ENCODE measurements around the gene ING5. TPM values are rescaled to one million over a fixed set of nuclear protein-coding genes. Genes with fewer than 3 reads are reported as not detected.

ING5 gene
- total and polyA plus RNA-seq, 2 donors = 29.8 to 47.3 TPM

DNA sequence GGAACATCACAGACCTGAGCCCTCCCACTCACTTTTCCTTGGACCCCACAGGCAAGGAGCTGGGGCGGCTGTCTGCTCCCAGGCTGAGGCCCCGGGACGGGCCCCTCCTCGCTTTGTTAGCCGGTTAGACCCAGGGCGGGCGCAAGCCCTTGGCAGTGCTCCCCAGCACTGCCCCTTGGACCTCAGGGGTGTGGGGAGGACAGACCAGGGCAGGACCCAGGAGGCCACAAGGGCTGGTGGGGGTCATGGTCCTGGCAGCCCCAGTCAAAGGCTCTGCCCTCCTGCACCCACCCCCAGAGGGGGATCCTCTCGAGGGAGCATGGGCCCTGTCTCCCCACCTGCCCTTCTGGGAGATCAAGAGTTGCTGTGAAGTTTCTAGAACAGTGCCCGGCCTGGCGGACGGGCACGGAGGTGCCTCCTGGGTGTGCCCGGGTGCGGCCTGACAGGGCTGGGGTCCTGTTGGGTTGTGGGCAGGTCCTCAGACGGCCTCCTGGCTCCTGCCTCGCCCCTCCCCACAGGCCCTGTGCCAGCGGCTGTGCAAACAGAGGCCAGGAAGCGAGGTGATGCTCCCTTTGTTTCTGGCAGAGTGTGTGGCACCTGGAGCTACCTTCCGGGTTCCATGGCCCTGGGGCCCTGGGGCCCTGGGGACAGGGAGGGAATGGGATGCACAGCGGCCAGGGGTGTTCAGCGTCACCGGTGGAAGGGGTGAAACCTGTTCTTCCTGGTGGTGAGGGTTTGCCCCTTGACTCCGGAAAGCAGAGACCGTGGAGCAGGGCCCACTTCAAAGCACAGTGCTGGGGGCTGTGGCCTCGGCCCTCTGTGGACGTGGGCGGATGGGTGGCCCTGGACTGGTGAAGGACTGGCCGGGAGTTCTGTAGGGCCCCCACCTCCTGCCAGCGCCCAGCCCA is 71.9 kb downstream of the ING5 start:
- no peak overlapping the region for H3K4me3 ChIP-seq (ENCODE audit: low read length in 2 of 2)
- no peaks in the 10 kb centered on the region for H3K27me3 ChIP-seq (ENCODE audit: control insufficient read depth in 2 of 2, insufficient read depth in 1 of 2, low read length in 1 of 2)
- DNase-seq (ENCODE audit: low read depth in 6 of 9, low spot score in 9 of 9) = no peak
- no peaks in the 10 kb centered on the region for H3K36me3 ChIP-seq (ENCODE audit: control insufficient read depth in 2 of 2, insufficient read depth in 2 of 2, low read length in 1 of 2)
- H3K9me3 ChIP-seq (ENCODE audit: control insufficient read depth in 2 of 2, insufficient read depth in 1 of 2, low read length in 1 of 2) = no peaks in the 10 kb centered on the region
- H3K4me1 ChIP-seq (ENCODE audit: control insufficient read depth in 2 of 2, insufficient read depth in 2 of 2, low read length in 2 of 2) = peaks cover 0 to 25% of the 10 kb centered on the region in 2 donors
- WGBS = 92% methylated on average over 29 of the region's 29 CpGs
- H3K27ac ChIP-seq (ENCODE audit: low read depth in 1 of 2, low read length in 1 of 2) = no peak overlapping the region

DNA sequence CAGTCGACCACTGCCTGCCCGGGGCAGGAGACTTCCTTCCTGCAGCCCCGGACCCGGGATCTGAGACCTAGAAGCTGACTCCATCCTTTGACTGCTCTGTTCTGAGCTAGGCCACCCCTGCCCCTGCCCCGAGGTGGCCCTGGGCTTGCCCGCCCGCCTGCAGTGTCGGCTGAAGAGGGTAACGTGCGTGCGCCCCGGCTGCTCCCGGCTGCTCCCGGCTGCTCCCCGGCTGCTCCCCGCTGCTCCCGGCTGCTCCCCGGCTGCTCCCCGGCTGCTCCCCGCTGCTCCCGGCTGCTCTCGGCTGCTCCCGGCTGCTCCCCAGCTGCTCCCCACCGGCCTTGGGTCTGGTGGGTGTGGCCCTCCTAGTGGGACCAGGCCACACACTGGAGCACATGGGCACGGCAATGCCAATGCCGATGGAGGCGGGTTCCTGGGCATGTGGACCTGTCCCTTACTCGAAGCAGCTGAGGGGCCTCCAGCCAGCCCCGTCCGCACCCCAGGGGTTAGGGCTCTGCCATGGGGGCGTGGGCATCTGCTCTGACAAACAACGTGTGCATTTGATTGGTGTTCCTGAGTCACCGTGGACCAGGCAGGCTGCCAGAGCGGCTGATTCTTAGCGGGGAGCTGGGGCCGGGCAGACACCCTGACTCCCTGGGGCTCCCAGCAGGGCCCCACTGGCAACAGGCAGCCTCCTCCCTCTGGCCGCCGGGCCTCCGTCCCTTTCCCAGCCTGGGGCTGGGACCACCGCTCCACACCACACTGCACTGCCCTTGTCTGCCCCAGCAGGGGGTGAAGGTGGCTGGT is 72.8 kb downstream of the ING5 start:
- H3K4me3 ChIP-seq (ENCODE audit: low read length in 2 of 2) = no peak overlapping the region
- DNase-seq (ENCODE audit: low read depth in 6 of 9, low spot score in 9 of 9) = no peak
- 84% methylated on average over 40 of the region's 40 CpGs for WGBS
- H3K36me3 ChIP-seq (ENCODE audit: control insufficient read depth in 2 of 2, insufficient read depth in 2 of 2, low read length in 1 of 2) = no peaks in the 10 kb centered on the region
- no peak overlapping the region for H3K27ac ChIP-seq (ENCODE audit: low read depth in 1 of 2, low read length in 1 of 2)
- H3K27me3 ChIP-seq (ENCODE audit: control insufficient read depth in 2 of 2, insufficient read depth in 1 of 2, low read length in 1 of 2) = no peaks in the 10 kb centered on the region
- no peaks in the 10 kb centered on the region for H3K9me3 ChIP-seq (ENCODE audit: control insufficient read depth in 2 of 2, insufficient read depth in 1 of 2, low read length in 1 of 2)
- peaks cover 0 to 25% of the 10 kb centered on the region in 2 donors for H3K4me1 ChIP-seq (ENCODE audit: control insufficient read depth in 2 of 2, insufficient read depth in 2 of 2, low read length in 2 of 2)

GRCh38 chr2:241775223-241776177 is 73.7 kb downstream of the ING5 start:
- no peak for DNase-seq (ENCODE audit: low read depth in 6 of 9, low spot score in 9 of 9)
- Histone ChIP-seq H3K9me3 (ENCODE audit: control insufficient read depth in 2 of 2, insufficient read depth in 1 of 2, low read length in 1 of 2) (peaks cover 0 to 3% of the 10 kb centered on the region in 2 donors), H3K27ac (ENCODE audit: low read depth in 1 of 2, low read length in 1 of 2) (no peak overlapping the region), H3K4me3 (ENCODE audit: low read length in 2 of 2) (no peak overlapping the region), H3K4me1 (ENCODE audit: control insufficient read depth in 2 of 2, insufficient read depth in 2 of 2, low read length in 2 of 2) (peaks cover 0 to 25% of the 10 kb centered on the region in 2 donors), H3K36me3 (ENCODE audit: control insufficient read depth in 2 of 2, insufficient read depth in 2 of 2, low read length in 1 of 2) (no peaks in the 10 kb centered on the region), H3K27me3 (ENCODE audit: control insufficient read depth in 2 of 2, insufficient read depth in 1 of 2, low read length in 1 of 2) (no peaks in the 10 kb centered on the region)
- 95% methylated on average over 34 of the region's 34 CpGs for WGBS

DNA sequence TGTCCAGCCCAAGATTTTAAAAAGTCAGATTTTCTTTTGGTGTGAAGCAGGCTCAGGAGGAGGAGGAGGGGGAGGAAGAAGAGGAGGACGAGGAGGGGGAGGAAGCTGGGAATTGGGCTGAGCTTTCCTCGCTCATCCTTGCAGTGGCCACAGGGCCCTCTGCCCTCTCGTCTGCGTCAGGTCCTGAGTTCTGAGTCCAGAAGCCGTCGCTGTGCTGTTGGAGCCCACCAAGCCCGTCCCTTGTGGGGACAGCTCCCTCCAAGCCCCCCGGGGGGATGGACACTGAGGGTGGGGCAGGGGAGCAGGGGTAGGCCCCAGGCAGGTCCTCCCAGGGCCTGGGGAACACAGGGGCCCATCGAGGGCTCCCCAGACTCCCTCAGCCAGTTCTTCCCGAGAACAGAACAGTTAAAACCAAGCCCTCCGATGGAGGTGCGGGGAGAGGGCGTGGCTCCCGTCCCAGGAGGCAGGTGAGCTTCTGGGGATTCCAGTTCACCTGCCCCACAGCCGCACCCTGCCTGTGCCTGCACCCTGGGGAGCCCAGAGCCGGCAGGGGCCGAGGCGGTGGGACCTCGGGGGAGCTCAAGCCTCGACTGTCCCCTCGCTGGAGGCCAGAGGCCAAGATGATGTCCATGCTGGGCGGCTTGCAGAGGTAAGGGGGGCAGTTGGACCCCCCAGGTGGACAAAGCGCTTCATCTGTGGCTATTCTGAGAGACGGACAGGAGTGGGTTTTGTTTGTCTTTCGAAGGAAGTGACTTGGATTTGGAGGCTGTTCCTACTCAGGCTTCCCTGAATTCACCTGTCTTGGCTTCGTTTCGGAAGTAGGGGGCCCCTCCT is 74.7 kb downstream of the ING5 start, which contains the start of gene GAL3ST2:
Gene GAL3ST2 (plus strand): TSS at position 487 of the 834 bp plus-strand sequence. CDS start 134 bp downstream, at position 621.
- Histone ChIP-seq H3K27me3 (ENCODE audit: control insufficient read depth in 2 of 2, insufficient read depth in 1 of 2, low read length in 1 of 2) (no peaks in the 10 kb centered on the region), H3K36me3 (ENCODE audit: control insufficient read depth in 2 of 2, insufficient read depth in 2 of 2, low read length in 1 of 2) (no peaks in the 10 kb centered on the region), H3K9me3 (ENCODE audit: control insufficient read depth in 2 of 2, insufficient read depth in 1 of 2, low read length in 1 of 2) (peaks cover 0 to 5% of the 10 kb centered on the region in 2 donors), H3K4me1 (ENCODE audit: control insufficient read depth in 2 of 2, insufficient read depth in 2 of 2, low read length in 2 of 2) (peaks cover 0 to 18% of the 10 kb centered on the region in 2 donors), H3K4me3 (ENCODE audit: low read length in 2 of 2) (no peak within 1 kb of the TSS), H3K27ac (ENCODE audit: low read depth in 1 of 2, low read length in 1 of 2) (no peak within 1 kb of the TSS)
- DNase-seq (ENCODE audit: low read depth in 6 of 9, low spot score in 9 of 9) = no peak
- 93% methylated on average over 27 of the region's 27 CpGs for WGBS

DNA sequence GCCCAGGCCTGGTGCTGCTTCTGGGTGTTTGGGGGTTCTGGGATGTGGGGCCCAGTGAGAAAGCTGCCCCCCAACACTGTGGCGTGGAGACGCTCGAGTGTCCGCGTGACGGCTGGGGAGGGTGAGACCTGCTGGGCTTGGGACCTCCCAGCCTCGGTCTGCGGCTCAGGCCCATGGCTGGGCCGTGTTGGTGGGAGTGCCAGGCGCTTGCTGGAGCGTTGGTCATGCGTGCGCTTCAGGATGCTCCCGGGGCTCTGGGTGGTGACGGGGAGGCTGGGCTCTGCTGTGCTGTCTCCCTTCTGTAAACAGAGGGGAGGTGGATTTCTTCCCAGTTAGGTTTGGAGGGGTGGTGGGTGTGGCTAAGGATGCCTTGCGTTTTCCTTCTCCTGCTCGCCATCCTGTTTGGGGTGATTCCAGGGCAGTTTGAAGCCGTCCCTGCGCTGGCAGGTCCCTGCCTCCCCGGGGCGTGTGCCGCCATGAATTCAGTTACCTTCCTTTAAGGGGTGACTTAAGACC is 75.4 kb downstream of the ING5 start:
- 91% methylated on average over 22 of the region's 22 CpGs for WGBS
- no peak for DNase-seq (ENCODE audit: low read depth in 6 of 9, low spot score in 9 of 9)
- H3K36me3 ChIP-seq (ENCODE audit: control insufficient read depth in 2 of 2, insufficient read depth in 2 of 2, low read length in 1 of 2) = no peaks in the 10 kb centered on the region
- H3K27me3 ChIP-seq (ENCODE audit: control insufficient read depth in 2 of 2, insufficient read depth in 1 of 2, low read length in 1 of 2) = no peaks in the 10 kb centered on the region
- H3K9me3 ChIP-seq (ENCODE audit: control insufficient read depth in 2 of 2, insufficient read depth in 1 of 2, low read length in 1 of 2) = peaks cover 0 to 5% of the 10 kb centered on the region in 2 donors
- H3K4me3 ChIP-seq (ENCODE audit: low read length in 2 of 2) = no peak overlapping the region
- H3K27ac ChIP-seq (ENCODE audit: low read depth in 1 of 2, low read length in 1 of 2) = no peak overlapping the region
- H3K4me1 ChIP-seq (ENCODE audit: control insufficient read depth in 2 of 2, insufficient read depth in 2 of 2, low read length in 2 of 2) = peaks cover 0 to 12% of the 10 kb centered on the region in 2 donors

- Histone ChIP-seq H3K27ac (ENCODE audit: low read depth in 1 of 2, low read length in 1 of 2) (no peak overlapping the region), H3K9me3 (ENCODE audit: control insufficient read depth in 2 of 2, insufficient read depth in 1 of 2, low read length in 1 of 2) (peaks cover 0 to 5% of the 10 kb centered on the region in 2 donors), H3K4me1 (ENCODE audit: control insufficient read depth in 2 of 2, insufficient read depth in 2 of 2, low read length in 2 of 2) (peaks cover 0 to 6% of the 10 kb centered on the region in 2 donors), H3K27me3 (ENCODE audit: control insufficient read depth in 2 of 2, insufficient read depth in 1 of 2, low read length in 1 of 2) (no peaks in the 10 kb centered on the region), H3K36me3 (ENCODE audit: control insufficient read depth in 2 of 2, insufficient read depth in 2 of 2, low read length in 1 of 2) (no peaks in the 10 kb centered on the region), H3K4me3 (ENCODE audit: low read length in 2 of 2) (no peak overlapping the region)
- no peak for DNase-seq (ENCODE audit: low read depth in 6 of 9, low spot score in 9 of 9)
- WGBS = 88% methylated on average over 21 of the region's 21 CpGs
Measured at GRCh38 chr2:241777686-241778627, 76.1 kb downstream of the ING5 start.
